Endothelial cell of umbilical vein (primary cell): ENCODE data around the gene TNIK. TPM values are rescaled to one million over a fixed set of nuclear protein-coding genes. Genes with fewer than 3 reads are reported as not detected.

Experiments used
- BruUV-seq: library from RNA; stranded (reverse); fragments of 400-500 nt; replicated peaks from 2 replicates; lab custom pipeline; 2021; lab: Mats Ljungman, UMichigan
- CTCF ChIA-PET: fragments of 300-600, 350-600 bp; sonication (Branson Sonifier 250); formaldehyde crosslinking; loops from one replicate; lab custom pipeline; 2021; ENCODE audit warnings: antibody characterized with exemption, inconsistent platforms; lab: Charles Lee
- POLR2A ChIA-PET: fragments of 300-600, 350-600 bp; sonication (Branson Sonifier 250); formaldehyde crosslinking; loops from one replicate; lab custom pipeline; 2021; ENCODE audit warnings: antibody characterized with exemption, inconsistent platforms; lab: Charles Lee
- DNase-seq: peaks from one replicate; pipeline ENCODE4 v3.0.0-alpha.2; 2011; ENCODE audit warnings: low read depth, low spot score
- FAIRE-seq: peaks from 2 replicates; lab custom pipeline; 2011; peaks lifted over from hg19 to GRCh38; lab: Jason Lieb, UNC
- H2AFZ ChIP-seq: 2 replicates; pipeline ENCODE4 v1.6.0; 2012; ENCODE audit warnings: low read depth, low read length, control low read depth, inconsistent platforms
- H3K27ac ChIP-seq: 2 replicates; pipeline ENCODE4 v1.5.1; 2011; ENCODE audit warnings: low read depth, mild to moderate bottlenecking, control low read depth, low read length, moderate library complexity; ENCODE audit not compliant: insufficient read depth
- H3K27me3 ChIP-seq, 2 experiments: 2 replicates each; pipeline versions ENCODE4 v1.6.0 to v1.6.1; 2011; ENCODE audit warnings: low read length in 2 of 2, mixed read lengths in 1 of 2; ENCODE audit not compliant: control insufficient read depth in 2 of 2, insufficient read depth in 2 of 2
- H3K36me3 ChIP-seq, 2 experiments: 2 replicates in 1 of 2; 3 replicates in 1 of 2; pipeline ENCODE4 v1.5.1; 2011; ENCODE audit warnings: low read length in 2 of 2, mild to moderate bottlenecking in 1 of 2, moderate library complexity in 1 of 2; ENCODE audit not compliant: control insufficient read depth in 2 of 2, insufficient read depth in 2 of 2; ENCODE audit errors: extremely low read depth in 1 of 2
- H3K4me1 ChIP-seq: 3 replicates; pipeline ENCODE4 v1.5.1; 2011; ENCODE audit warnings: mild to moderate bottlenecking, low read length; ENCODE audit not compliant: control insufficient read depth, insufficient read depth; ENCODE audit errors: extremely low read depth
- H3K4me2 ChIP-seq: 2 replicates; pipeline ENCODE4 v1.6.1; 2011; ENCODE audit warnings: low read length, control low read depth, mixed read lengths; ENCODE audit not compliant: insufficient read depth
- H3K4me3 ChIP-seq, 3 experiments: fragments of 200-600 bp in 1 of 3; sonication (generic), shearing (Covaris generic) in 1 of 3; replicated peaks in 1 of 3; 2 replicates each; pipeline ENCODE4 v1.5.1; 2011 to 2016; ENCODE audit warnings: control low read depth in 3 of 3, low read length in 3 of 3, mild to moderate bottlenecking in 2 of 3, inconsistent platforms in 1 of 3, low read depth in 1 of 3, moderate library complexity in 1 of 3; ENCODE audit not compliant: insufficient read depth in 1 of 3
- H3K79me2 ChIP-seq: 2 replicates; pipeline ENCODE4 v1.6.0; 2012; ENCODE audit warnings: low read length, inconsistent platforms; ENCODE audit not compliant: control insufficient read depth, insufficient read depth
- H3K9ac ChIP-seq: replicated peaks from 2 replicates; pipeline ENCODE3; 2011; ENCODE audit warnings: low read length, control low read depth; ENCODE audit not compliant: insufficient read depth; ENCODE audit errors: extremely low read depth
- H3K9me1 ChIP-seq: replicated peaks from 3 replicates; pipeline ENCODE4 v1.6.0; 2011; ENCODE audit warnings: mild to moderate bottlenecking, low read length; ENCODE audit not compliant: control insufficient read depth, insufficient read depth; ENCODE audit errors: extremely low read depth
- H3K9me3 ChIP-seq: replicated peaks from 2 replicates; pipeline ENCODE4 v1.5.1; 2012; ENCODE audit warnings: low read length, inconsistent platforms; ENCODE audit not compliant: control insufficient read depth, insufficient read depth
- H4K20me1 ChIP-seq: replicated peaks from 2 replicates; pipeline ENCODE3; 2011; ENCODE audit warnings: mild to moderate bottlenecking, low read length; ENCODE audit not compliant: control insufficient read depth, insufficient read depth; ENCODE audit errors: extremely low read depth
- FOS ChIP-seq: IDR thresholded peaks from 2 replicates; pipeline ENCODE4 v1.6.1; 2011; ENCODE audit warnings: mild to moderate bottlenecking, low read length, moderate library complexity, borderline replicate concordance; ENCODE audit not compliant: insufficient read depth
- GATA2 ChIP-seq: IDR thresholded peaks from 2 replicates; pipeline ENCODE4 v1.7.0; 2011; ENCODE audit warnings: low read depth, mild to moderate bottlenecking, moderate library complexity, mixed read lengths, low read length; ENCODE audit not compliant: insufficient read length, insufficient read depth
- JUN ChIP-seq: IDR thresholded peaks from 2 replicates; pipeline ENCODE4 v1.6.1; 2011; ENCODE audit warnings: borderline replicate concordance, low read depth; ENCODE audit not compliant: insufficient read length, insufficient read depth
- MAX ChIP-seq: IDR thresholded peaks from 2 replicates; pipeline ENCODE4 v1.6.1; 2011; ENCODE audit not compliant: insufficient read depth, insufficient read length
- MYC ChIP-seq: IDR thresholded peaks from one replicate; pipeline ENCODE4 v1.6.1; 2011; ENCODE audit warnings: mild to moderate bottlenecking, low read depth, low read length
- POLR2A ChIP-seq: IDR thresholded peaks from 2 replicates; pipeline ENCODE4 v1.6.1; 2012; ENCODE audit warnings: low read depth, mild to moderate bottlenecking, control low read depth, low read length
- POLR2AphosphoS5 ChIP-seq: IDR thresholded peaks from 2 replicates; pipeline ENCODE4 v1.6.1; 2012; ENCODE audit warnings: low read depth, mild to moderate bottlenecking, control low read depth, low read length, moderate library complexity; ENCODE audit not compliant: insufficient read depth
- dilution Hi-C: fragments of 300-500 bp; cut with MboI; formaldehyde crosslinking; loops from one replicate; pipeline ENCODE4 v1.15.0; 2019; ENCODE audit warnings: low sequenced_read_pairs; ENCODE audit not compliant: extremely low pct_ligation_motif_present
- intact Hi-C: fragments of 100-400 bp; cut with micrococcal nuclease; formaldehyde crosslinking; loops from one replicate; pipeline ENCODE4 v1.10.0; 2022
- polyA plus RNA-seq, 4 experiments: library from polyadenylated mRNA; depleted of rRNA in 3 of 4; stranded (reverse) in 3 of 4; unstranded in 1 of 4; fragments of >200 nt; gene quantifications; 2 replicates each; pipeline versions ENCODE4 v1.2.1 to v1.2.3, GENCODE V29; 2011 to 2012; ENCODE audit warnings: missing spikeins in 1 of 4
- total RNA-seq: library from RNA; stranded (reverse); gene quantifications from 2 replicates; pipeline ENCODE4 v1.2.3, GENCODE V29; 2021

TNIK gene
- total and polyA plus RNA-seq, 2 donors (not counting 3 experiments of a cell fraction or from before 2014, with no cell fraction given): 10.9 to 39.7 TPM

GRCh38 chr3:171446301-171446700 lies 13.9 kb downstream of the TNIK start:
- ChIA-PET POLR2A (no interaction called here), CTCF (interaction anchor here (1.1 to 1.3 kb wide), 4 partner anchors 9 to 99 kb away, joined by 3 to 10 read pairs (median 4); no protein-coding TSS in a partner anchor)
- no peak for DNase-seq

GRCh38 chr3:171445620-171446204 lies 14.5 kb downstream of the TNIK start:
- Histone ChIP-seq H3K4me1 (peaks cover 21% of the 10 kb centered on the region), H3K27me3 (no peaks in the 10 kb centered on the region)
- CTCF ChIA-PET: interaction anchor here (1.1 kb wide), 1 partner anchor 25 kb away, joined by 4 read pairs; no protein-coding TSS in a partner anchor

More at GRCh38 chr3:171446301-171446700, 13.9 kb downstream of the TNIK start:
- H3K36me3 ChIP-seq: peaks cover 0 to 2% of the 10 kb centered on the region in 2 experiments
- no peaks in the 10 kb centered on the region for H3K27me3 ChIP-seq
- H3K4me2 ChIP-seq: no peak overlapping the region
- H3K4me3 ChIP-seq: no peak overlapping the region
- no peak overlapping the region for H2AFZ ChIP-seq
- H3K9me1 ChIP-seq: no peaks in the 10 kb centered on the region
- intact Hi-C loops (no loop called here), dilution Hi-C loops (no loop called here)
- peaks cover 34% of the 10 kb centered on the region for H3K79me2 ChIP-seq
- no peaks in the 10 kb centered on the region for H3K9me3 ChIP-seq
- H3K27ac ChIP-seq: no peak overlapping the region
- H4K20me1 ChIP-seq: no peaks in the 10 kb centered on the region
- TF ChIP-seq FOS (no peak), POLR2A (no peak), POLR2AphosphoS5 (no peak), MYC (no peak), JUN (no peak)
- H3K9ac ChIP-seq: no peak overlapping the region
- FAIRE-seq: no peak
- no TSS peak for BruUV-seq
- H3K4me1 ChIP-seq: peaks cover 21% of the 10 kb centered on the region

More at GRCh38 chr3:171445620-171446204, 14.5 kb downstream of the TNIK start:
- Histone ChIP-seq H3K4me2 (no peak overlapping the region), H3K9me1 (no peaks in the 10 kb centered on the region), H3K27ac (no peak overlapping the region), H2AFZ (no peak overlapping the region), H3K9me3 (no peaks in the 10 kb centered on the region), H3K36me3 (no peaks in the 10 kb centered on the region), H3K4me3 (no peak overlapping the region), H4K20me1 (no peaks in the 10 kb centered on the region), H3K79me2 (peaks cover 31% of the 10 kb centered on the region), H3K9ac (no peak overlapping the region)
- dilution Hi-C loops (no loop called here), intact Hi-C loops (no loop called here)
- POLR2A ChIA-PET: no interaction called here
- TF ChIP-seq MAX (no peak), POLR2AphosphoS5 (no peak), MYC (no peak), JUN (no peak), GATA2 (peak; percentile 7)
- DNase-seq (no peak), FAIRE-seq (no peak)
- BruUV-seq: no TSS peak
